DMS53 (cell line): ENCODE measurements around the gene SMURF1.
"Not testable (repeated sequence)": the region's sequence is repeated elsewhere in the genome, so short reads cannot be mapped to it uniquely, and the experiment has no call there.

Source experiments
- DNase-seq: peaks from one replicate; lab custom pipeline; 2025; lab: John Stamatoyannopoulos, UW

SMURF1 gene

GRCh38 chr7:99121496-99122021, 22.3 kb downstream of the SMURF1 start:
- no peak for DNase-seq

- DNase-seq: no peak
Observed at GRCh38 chr7:99120916-99121315, 23.0 kb downstream of the SMURF1 start.

GRCh38 chr7:99120501-99120900, 23.4 kb downstream of the SMURF1 start:
- no peak for DNase-seq

GRCh38 chr7:99118077-99118476, 25.8 kb downstream of the SMURF1 start:
- no peak for DNase-seq

- no peak for DNase-seq
Observed at GRCh38 chr7:99116144-99116543, 27.8 kb downstream of the SMURF1 start.

GRCh38 chr7:99115379-99115778, 28.5 kb downstream of the SMURF1 start:
- DNase-seq: no peak

GRCh38 chr7:99112979-99113378, 30.9 kb downstream of the SMURF1 start:
- no peak for DNase-seq

GRCh38 chr7:99112097-99112496, 31.8 kb downstream of the SMURF1 start:
- no peak for DNase-seq

GRCh38 chr7:99111591-99111990, 32.3 kb downstream of the SMURF1 start:
- no peak for DNase-seq

- no peak for DNase-seq
Observed at GRCh38 chr7:99109108-99110051, 34.5 kb downstream of the SMURF1 start.

GRCh38 chr7:99108613-99109012, 35.3 kb downstream of the SMURF1 start:
- no peak for DNase-seq

GRCh38 chr7:99106821-99107241, 37.1 kb downstream of the SMURF1 start:
- peak; percentile 22 for DNase-seq

- DNase-seq: no peak
Observed at GRCh38 chr7:99106411-99106810, 37.5 kb downstream of the SMURF1 start.

GRCh38 chr7:99105756-99106155, 38.2 kb downstream of the SMURF1 start:
- DNase-seq: no peak

GRCh38 chr7:99104631-99105030, 39.3 kb downstream of the SMURF1 start:
- no peak for DNase-seq

- DNase-seq: not testable (repeated sequence)
Observed at GRCh38 chr7:99103836-99104235, 40.1 kb downstream of the SMURF1 start.

GRCh38 chr7:99102809-99103690, 40.9 kb downstream of the SMURF1 start:
- no peak for DNase-seq

- no peak for DNase-seq
Observed at GRCh38 chr7:99102361-99102760, 41.5 kb downstream of the SMURF1 start.

GRCh38 chr7:99101516-99101915, 42.4 kb downstream of the SMURF1 start:
- DNase-seq: not testable (repeated sequence)

GRCh38 chr7:99099499-99100077, 44.3 kb downstream of the SMURF1 start:
- no peak for DNase-seq

- peak; percentile 67 for DNase-seq
Observed at GRCh38 chr7:99098824-99099498, 44.9 kb downstream of the SMURF1 start.
